K562 (cell line): ENCODE measurements around the gene COMTD1. TPM values are rescaled to one million over a fixed set of nuclear protein-coding genes. Genes with fewer than 3 reads are reported as not detected.

Experiments used
- BMI1 ChIP-seq: fragments of 150-350 bp; IDR thresholded peaks from 2 replicates; pipeline ENCODE4 v1.6.1; 2014; ENCODE audit warnings: low read length
- CBFA2T3 ChIP-seq: fragments of 450-650 bp; IDR thresholded peaks from 2 replicates; pipeline ENCODE4 v1.6.1; 2017
- CTBP1 ChIP-seq: fragments of 450-650 bp; IDR thresholded peaks from 2 replicates; pipeline ENCODE4 v1.6.1; 2016; ENCODE audit warnings: borderline replicate concordance
- DIDO1 ChIP-seq: fragments of 450-650 bp; IDR thresholded peaks from 2 replicates; pipeline ENCODE4 v1.6.1; 2016; ENCODE audit warnings: low read depth, missing biosample characterization, missing genetic modification characterization
- EZH2 ChIP-seq: IDR thresholded peaks from 2 replicates; pipeline ENCODE4 v1.6.1; 2012; ENCODE audit warnings: low read depth, mild to moderate bottlenecking, inconsistent platforms, low read length, borderline replicate concordance
- GABPB1 ChIP-seq: sonication (generic); formaldehyde crosslinking; IDR thresholded peaks from 2 replicates; pipeline ENCODE4 v1.8.0; 2022; ENCODE audit warnings: mild to moderate bottlenecking, missing genetic modification reagents
- GATAD2A ChIP-seq: fragments of 450-650 bp; IDR thresholded peaks from 2 replicates; pipeline ENCODE4 v1.6.1; 2017
- KDM1A ChIP-seq, 2 experiments: fragments of 450-650 bp; IDR thresholded peaks; 2 replicates each; pipeline ENCODE4 v1.6.1; 2016; ENCODE audit warnings: mild to moderate bottlenecking in 2 of 2
- NCOA1 ChIP-seq: fragments of 450-650 bp; IDR thresholded peaks from 2 replicates; pipeline ENCODE4 v1.6.1; 2016; ENCODE audit warnings: low read depth
- SMARCE1 ChIP-seq: fragments of 450-650 bp; IDR thresholded peaks from 2 replicates; pipeline ENCODE4 v1.7.1; 2016; ENCODE audit warnings: mild to moderate bottlenecking
- SOX6 ChIP-seq: fragments of 450-650 bp; IDR thresholded peaks from 2 replicates; pipeline ENCODE4 v1.6.1; 2014; ENCODE audit warnings: mild to moderate bottlenecking
- TRIM24 ChIP-seq, 2 experiments: fragments of 450-650 bp; IDR thresholded peaks; 2 replicates each; pipeline ENCODE4 v1.6.1; 2016
- ZEB2 ChIP-seq: fragments of 450-650 bp; IDR thresholded peaks from 2 replicates; pipeline ENCODE4 v1.6.1; 2016
- ZNF41 ChIP-seq: fragments of 250-450 bp; sonication (Bioruptor Pico); conservative IDR thresholded peaks from 2 replicates; pipeline ENCODE4 v1.4.0; 2020; ENCODE audit warnings: mild to moderate bottlenecking
- polyA plus RNA-seq, 8 experiments: library from polyadenylated mRNA; depleted of rRNA in 4 of 8; stranded (reverse) in 5 of 8; unstranded in 3 of 8; fragments of >200 nt; fragmentation: Nextera tagmentation in 2 of 8; fragmentation: Illumina TruSeq in 1 of 8; extraction: Ambion mirVana in 2 of 8; extraction: Trizol in 1 of 8; gene quantifications; 2 replicates each; pipeline versions ENCODE4 v1.2.1 to v1.2.3, GENCODE V29; 2011 to 2014; ENCODE audit warnings: inconsistent platforms in 1 of 8, missing spikeins in 1 of 8
- total RNA-seq, 7 experiments: library from RNA; depleted of rRNA in 6 of 7; stranded (reverse); fragments of >200 nt in 6 of 7; fragmentation: Illumina TruSeq in 2 of 7; extraction: Trizol in 2 of 7; gene quantifications; 2 replicates each; pipeline versions ENCODE4 v1.2.1 to v1.2.3, GENCODE V29; 2011 to 2021; ENCODE audit warnings: low replicate concordance in 1 of 7
- TF ChIP-seq, protein P1 (sequence below), 2 experiments: fragments of 450-650 bp; conservative IDR thresholded peaks; 2 replicates each; pipeline ENCODE4 v1.6.1; 2017; ENCODE audit warnings: mild to moderate bottlenecking in 2 of 2, moderate library complexity in 2 of 2
- TF ChIP-seq, protein P2 (sequence below): sonication (generic); IDR thresholded peaks from 2 replicates; pipeline ENCODE4 v1.6.1; 2016
- TF ChIP-seq, protein P3 (sequence below): IDR thresholded peaks from 3 replicates; pipeline ENCODE4 v1.6.1; 2011; ENCODE audit warnings: borderline replicate concordance, mild to moderate bottlenecking, moderate library complexity; ENCODE audit not compliant: insufficient read length; ENCODE audit errors: extremely low read depth

COMTD1 gene
- total and polyA plus RNA-seq, 9 of the 15 experiments (the other 6 are each of a cell fraction or from before 2014, with no cell fraction given) = 0.41 to 112 (median 13.7) TPM

DNA sequence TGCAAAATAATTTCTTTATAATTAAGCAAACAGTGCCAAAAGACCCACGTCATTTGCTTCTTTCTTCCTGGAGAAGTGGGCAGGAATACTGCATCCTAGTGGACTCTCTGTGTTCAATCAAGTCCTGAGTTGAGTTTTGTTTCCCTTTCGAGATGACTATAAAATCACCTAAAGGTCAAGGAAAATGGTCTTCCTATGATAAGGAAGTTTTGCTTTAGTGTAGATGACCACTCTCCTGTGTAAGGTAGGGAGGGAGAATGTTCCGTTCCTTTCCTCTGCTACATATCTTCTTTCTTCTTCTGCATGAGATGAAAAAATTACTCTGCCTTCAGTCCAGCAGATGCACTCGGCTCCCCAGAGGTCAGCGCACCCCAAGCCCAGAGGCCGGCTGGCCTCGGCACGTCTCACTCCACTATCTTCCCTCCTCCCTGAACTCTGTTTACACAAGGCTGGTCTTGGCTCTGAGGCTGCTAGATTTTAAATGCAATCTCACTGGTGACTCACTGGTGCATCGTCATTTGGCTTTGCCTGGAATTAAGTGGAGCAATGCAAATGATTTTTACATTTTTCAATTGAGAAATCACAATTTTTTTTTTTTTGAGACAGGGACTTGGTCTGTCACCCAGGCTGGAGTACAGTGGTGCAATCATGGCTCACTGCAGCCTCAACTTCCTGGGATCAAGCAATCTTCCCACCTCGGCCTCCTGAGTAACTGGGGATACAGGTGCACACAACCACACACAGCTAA lies 43.8 kb downstream of the COMTD1 start (continued):
- peak; percentile 87 for TF ChIP-seq CBFA2T3
- TF ChIP-seq BMI1 = no peak
- TF ChIP-seq SMARCE1 = peak; percentile 98
- no peak for TF ChIP-seq EZH2
- TF ChIP-seq DIDO1 (tag) = no peak
- TF ChIP-seq ZEB2 = peak; percentile 55; the same call in 1 of the 2 replicates
- TF ChIP-seq GABPB1 (CRISPR knock-in tag) = no peak
- TF ChIP-seq CTBP1 = peak; percentile 83
- peak; percentile 73 for TF ChIP-seq SOX6
- TF ChIP-seq, protein P1, sequence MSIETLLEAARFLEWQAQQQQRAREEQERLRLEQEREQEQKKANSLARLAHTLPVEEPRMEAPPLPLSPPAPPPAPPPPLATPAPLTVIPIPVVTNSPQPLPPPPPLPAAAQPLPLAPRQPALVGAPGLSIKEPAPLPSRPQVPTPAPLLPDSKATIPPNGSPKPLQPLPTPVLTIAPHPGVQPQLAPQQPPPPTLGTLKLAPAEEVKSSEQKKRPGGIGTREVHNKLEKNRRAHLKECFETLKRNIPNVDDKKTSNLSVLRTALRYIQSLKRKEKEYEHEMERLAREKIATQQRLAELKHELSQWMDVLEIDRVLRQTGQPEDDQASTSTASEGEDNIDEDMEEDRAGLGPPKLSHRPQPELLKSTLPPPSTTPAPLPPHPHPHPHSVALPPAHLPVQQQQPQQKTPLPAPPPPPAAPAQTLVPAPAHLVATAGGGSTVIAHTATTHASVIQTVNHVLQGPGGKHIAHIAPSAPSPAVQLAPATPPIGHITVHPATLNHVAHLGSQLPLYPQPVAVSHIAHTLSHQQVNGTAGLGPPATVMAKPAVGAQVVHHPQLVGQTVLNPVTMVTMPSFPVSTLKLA (conservative IDR thresholded peaks at IDR 0.05) = peak in 1 of 2 experiments; percentile 82; a peak in 2 of 4 replicates
- TF ChIP-seq, protein P2, sequence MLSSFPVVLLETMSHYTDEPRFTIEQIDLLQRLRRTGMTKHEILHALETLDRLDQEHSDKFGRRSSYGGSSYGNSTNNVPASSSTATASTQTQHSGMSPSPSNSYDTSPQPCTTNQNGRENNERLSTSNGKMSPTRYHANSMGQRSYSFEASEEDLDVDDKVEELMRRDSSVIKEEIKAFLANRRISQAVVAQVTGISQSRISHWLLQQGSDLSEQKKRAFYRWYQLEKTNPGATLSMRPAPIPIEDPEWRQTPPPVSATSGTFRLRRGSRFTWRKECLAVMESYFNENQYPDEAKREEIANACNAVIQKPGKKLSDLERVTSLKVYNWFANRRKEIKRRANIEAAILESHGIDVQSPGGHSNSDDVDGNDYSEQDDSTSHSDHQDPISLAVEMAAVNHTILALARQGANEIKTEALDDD = peak; percentile 69; the same call in 1 of the 2 replicates
- TF ChIP-seq ZNF41 = no peak
- peak; percentile 98 to 99 for TF ChIP-seq KDM1A (IDR thresholded peaks at IDR 0.05)
- peak; percentile 31; the same call in 1 of the 2 replicates for TF ChIP-seq GATAD2A
- peak; percentile 62 to 79; a peak in 3 of 4 replicates for TF ChIP-seq TRIM24 (IDR thresholded peaks at IDR 0.05)
- TF ChIP-seq, protein P3, sequence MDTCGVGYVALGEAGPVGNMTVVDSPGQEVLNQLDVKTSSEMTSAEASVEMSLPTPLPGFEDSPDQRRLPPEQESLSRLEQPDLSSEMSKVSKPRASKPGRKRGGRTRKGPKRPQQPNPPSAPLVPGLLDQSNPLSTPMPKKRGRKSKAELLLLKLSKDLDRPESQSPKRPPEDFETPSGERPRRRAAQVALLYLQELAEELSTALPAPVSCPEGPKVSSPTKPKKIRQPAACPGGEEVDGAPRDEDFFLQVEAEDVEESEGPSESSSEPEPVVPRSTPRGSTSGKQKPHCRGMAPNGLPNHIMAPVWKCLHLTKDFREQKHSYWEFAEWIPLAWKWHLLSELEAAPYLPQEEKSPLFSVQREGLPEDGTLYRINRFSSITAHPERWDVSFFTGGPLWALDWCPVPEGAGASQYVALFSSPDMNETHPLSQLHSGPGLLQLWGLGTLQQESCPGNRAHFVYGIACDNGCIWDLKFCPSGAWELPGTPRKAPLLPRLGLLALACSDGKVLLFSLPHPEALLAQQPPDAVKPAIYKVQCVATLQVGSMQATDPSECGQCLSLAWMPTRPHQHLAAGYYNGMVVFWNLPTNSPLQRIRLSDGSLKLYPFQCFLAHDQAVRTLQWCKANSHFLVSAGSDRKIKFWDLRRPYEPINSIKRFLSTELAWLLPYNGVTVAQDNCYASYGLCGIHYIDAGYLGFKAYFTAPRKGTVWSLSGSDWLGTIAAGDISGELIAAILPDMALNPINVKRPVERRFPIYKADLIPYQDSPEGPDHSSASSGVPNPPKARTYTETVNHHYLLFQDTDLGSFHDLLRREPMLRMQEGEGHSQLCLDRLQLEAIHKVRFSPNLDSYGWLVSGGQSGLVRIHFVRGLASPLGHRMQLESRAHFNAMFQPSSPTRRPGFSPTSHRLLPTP = no peak
- TF ChIP-seq NCOA1 = peak; percentile 71; the same call in 1 of the 2 replicates
